DOHH2 (cell line): ENCODE measurements around the gene XBP1.

ENCODE experiments used
- EZH2phosphoT487 ChIP-seq: fragments of 200-600 bp; sonication (generic); IDR thresholded peaks from 2 replicates; pipeline ENCODE4 v1.6.1; 2017; ENCODE audit warnings: borderline replicate concordance, mild to moderate bottlenecking, antibody characterized with exemption, low read length, moderate library complexity, mixed read lengths
- TF ChIP-seq, protein P1 (sequence below): fragments of 200-600 bp; sonication (generic); IDR thresholded peaks from one replicate; pipeline ENCODE4 v1.5.1; 2014; ENCODE audit warnings: antibody characterized with exemption, mild to moderate bottlenecking, low read depth, low read length; ENCODE audit not compliant: poor library complexity, severe bottlenecking

DNA sequence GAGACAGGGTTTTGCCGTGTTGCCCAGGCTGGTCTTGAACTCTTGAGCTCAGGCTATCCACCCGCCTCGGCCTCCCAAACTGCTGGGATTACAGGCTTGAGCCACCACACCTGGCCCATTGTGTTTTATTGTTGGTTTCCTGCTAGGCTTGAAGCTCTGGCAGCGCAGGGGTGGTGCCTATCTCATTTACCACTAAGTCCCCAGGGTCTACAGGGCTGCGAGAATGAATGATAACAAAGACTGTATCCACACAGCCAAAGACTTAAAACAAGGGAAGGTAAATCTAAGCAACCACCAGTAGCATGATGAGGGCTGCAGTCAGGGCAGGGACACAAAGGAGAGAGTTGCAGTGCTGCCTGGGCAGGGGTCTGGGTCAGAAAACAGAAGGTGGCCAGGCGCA is 37.3 kb upstream of the XBP1 start:
- TF ChIP-seq, protein P1, sequence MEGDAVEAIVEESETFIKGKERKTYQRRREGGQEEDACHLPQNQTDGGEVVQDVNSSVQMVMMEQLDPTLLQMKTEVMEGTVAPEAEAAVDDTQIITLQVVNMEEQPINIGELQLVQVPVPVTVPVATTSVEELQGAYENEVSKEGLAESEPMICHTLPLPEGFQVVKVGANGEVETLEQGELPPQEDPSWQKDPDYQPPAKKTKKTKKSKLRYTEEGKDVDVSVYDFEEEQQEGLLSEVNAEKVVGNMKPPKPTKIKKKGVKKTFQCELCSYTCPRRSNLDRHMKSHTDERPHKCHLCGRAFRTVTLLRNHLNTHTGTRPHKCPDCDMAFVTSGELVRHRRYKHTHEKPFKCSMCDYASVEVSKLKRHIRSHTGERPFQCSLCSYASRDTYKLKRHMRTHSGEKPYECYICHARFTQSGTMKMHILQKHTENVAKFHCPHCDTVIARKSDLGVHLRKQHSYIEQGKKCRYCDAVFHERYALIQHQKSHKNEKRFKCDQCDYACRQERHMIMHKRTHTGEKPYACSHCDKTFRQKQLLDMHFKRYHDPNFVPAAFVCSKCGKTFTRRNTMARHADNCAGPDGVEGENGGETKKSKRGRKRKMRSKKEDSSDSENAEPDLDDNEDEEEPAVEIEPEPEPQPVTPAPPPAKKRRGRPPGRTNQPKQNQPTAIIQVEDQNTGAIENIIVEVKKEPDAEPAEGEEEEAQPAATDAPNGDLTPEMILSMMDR, result no peak
- TF ChIP-seq EZH2phosphoT487, result no peak
